DND-41 (cell line): ENCODE data around the gene CARMIL1.
"Not testable (repeated sequence)": the region's sequence is repeated elsewhere in the genome, so short reads cannot be mapped to it uniquely, and the experiment has no call there.

Experiments
- ATAC-seq: fragments of 200-7000 bp; cut with Tn5 transposase; 3 replicates; pipeline ENCODE4 v1.9.1; 2021; ENCODE audit warnings: low read depth; ENCODE audit not compliant: insufficient read depth
- DNase-seq: peaks from one replicate; pipeline ENCODE4 v3.0.0-alpha.2; 2020
- H2AFZ ChIP-seq: 2 replicates; pipeline ENCODE4 v1.6.0; 2012; ENCODE audit warnings: low read depth, low read length
- H3K27ac ChIP-seq: 2 replicates; pipeline ENCODE4 v1.5.1; 2012; ENCODE audit warnings: low read length, inconsistent platforms
- H3K27me3 ChIP-seq: fragments of 200-600 bp; sonication (generic); 2 replicates; pipeline ENCODE4 v1.6.0; 2012; ENCODE audit warnings: low read length, mild to moderate bottlenecking, inconsistent platforms; ENCODE audit not compliant: insufficient read depth, poor library complexity
- H3K36me3 ChIP-seq: 2 replicates; pipeline ENCODE4 v1.5.1; 2012; ENCODE audit warnings: low read length, inconsistent platforms; ENCODE audit not compliant: insufficient read depth
- H3K4me1 ChIP-seq: 2 replicates; pipeline ENCODE4 v1.5.1; 2012; ENCODE audit warnings: mild to moderate bottlenecking, low read length; ENCODE audit not compliant: insufficient read depth
- H3K4me2 ChIP-seq: 2 replicates; pipeline ENCODE4 v1.6.0; 2012; ENCODE audit warnings: mild to moderate bottlenecking, moderate library complexity, low read length, inconsistent platforms; ENCODE audit not compliant: insufficient read depth
- H3K4me3 ChIP-seq, 2 experiments: fragments of 200-600 bp in 1 of 2; shearing (Covaris generic) in 1 of 2; 2 replicates each; pipeline ENCODE4 v1.5.1; 2012 to 2016; ENCODE audit warnings: inconsistent platforms in 2 of 2, low read length in 2 of 2, mild to moderate bottlenecking in 2 of 2, low read depth in 1 of 2, moderate library complexity in 1 of 2
- H3K79me2 ChIP-seq: 2 replicates; pipeline ENCODE4 v1.6.0; 2012; ENCODE audit warnings: low read length, inconsistent platforms; ENCODE audit not compliant: insufficient read depth
- H3K9ac ChIP-seq: 2 replicates; pipeline ENCODE4 v1.6.0; 2012; ENCODE audit warnings: low read depth, mild to moderate bottlenecking, inconsistent platforms, low read length, moderate library complexity
- H3K9me3 ChIP-seq: 2 replicates; pipeline ENCODE4 v1.5.1; 2012; ENCODE audit warnings: low read length, moderate library complexity, mild to moderate bottlenecking, inconsistent platforms; ENCODE audit not compliant: insufficient read depth, severe bottlenecking
- H4K20me1 ChIP-seq: 2 replicates; pipeline ENCODE4 v1.6.0; 2012; ENCODE audit warnings: low read length; ENCODE audit not compliant: insufficient read depth
- EZH2 ChIP-seq: IDR thresholded peaks from 3 replicates; pipeline ENCODE4 v1.6.1; 2012; ENCODE audit warnings: borderline replicate concordance, low read depth, mild to moderate bottlenecking, moderate library complexity, low read length, inconsistent platforms; ENCODE audit not compliant: severe bottlenecking
- TF ChIP-seq, protein P1 (sequence below): IDR thresholded peaks from 2 replicates; pipeline ENCODE4 v1.5.1; 2012; ENCODE audit warnings: borderline replicate concordance, low read length, moderate library complexity, mild to moderate bottlenecking; ENCODE audit not compliant: poor library complexity, severe bottlenecking; ENCODE audit errors: extremely low read depth

CARMIL1 gene

GRCh38 chr6:25375125-25375524 is 96.0 kb downstream of the CARMIL1 start:
- Histone ChIP-seq H3K9me3 (peaks cover 2% of the 10 kb centered on the region), H3K4me2 (no peak overlapping the region), H3K9ac (no peak overlapping the region), H3K27me3 (peaks cover 2% of the 10 kb centered on the region), H2AFZ (no peak overlapping the region), H3K4me3 (no peak overlapping the region), H3K36me3 (no peaks in the 10 kb centered on the region), H3K27ac (no peak overlapping the region), H4K20me1 (no peaks in the 10 kb centered on the region), H3K79me2 (no peaks in the 10 kb centered on the region), H3K4me1 (peaks cover under 1% of the 10 kb centered on the region; the same call in 1 of the 2 replicates)
- TF ChIP-seq, protein P1, sequence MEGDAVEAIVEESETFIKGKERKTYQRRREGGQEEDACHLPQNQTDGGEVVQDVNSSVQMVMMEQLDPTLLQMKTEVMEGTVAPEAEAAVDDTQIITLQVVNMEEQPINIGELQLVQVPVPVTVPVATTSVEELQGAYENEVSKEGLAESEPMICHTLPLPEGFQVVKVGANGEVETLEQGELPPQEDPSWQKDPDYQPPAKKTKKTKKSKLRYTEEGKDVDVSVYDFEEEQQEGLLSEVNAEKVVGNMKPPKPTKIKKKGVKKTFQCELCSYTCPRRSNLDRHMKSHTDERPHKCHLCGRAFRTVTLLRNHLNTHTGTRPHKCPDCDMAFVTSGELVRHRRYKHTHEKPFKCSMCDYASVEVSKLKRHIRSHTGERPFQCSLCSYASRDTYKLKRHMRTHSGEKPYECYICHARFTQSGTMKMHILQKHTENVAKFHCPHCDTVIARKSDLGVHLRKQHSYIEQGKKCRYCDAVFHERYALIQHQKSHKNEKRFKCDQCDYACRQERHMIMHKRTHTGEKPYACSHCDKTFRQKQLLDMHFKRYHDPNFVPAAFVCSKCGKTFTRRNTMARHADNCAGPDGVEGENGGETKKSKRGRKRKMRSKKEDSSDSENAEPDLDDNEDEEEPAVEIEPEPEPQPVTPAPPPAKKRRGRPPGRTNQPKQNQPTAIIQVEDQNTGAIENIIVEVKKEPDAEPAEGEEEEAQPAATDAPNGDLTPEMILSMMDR, result no peak
- no peak for TF ChIP-seq EZH2
- DNase-seq (no peak), ATAC-seq (no peak)

- H3K36me3 ChIP-seq, result no peaks in the 10 kb centered on the region
- no peaks in the 10 kb centered on the region for H4K20me1 ChIP-seq
- DNase-seq (no peak), ATAC-seq (no peak)
- no peak overlapping the region for H3K27ac ChIP-seq
- H3K4me2 ChIP-seq, result no peak overlapping the region
- TF ChIP-seq EZH2, result no peak
- TF ChIP-seq, protein P1, result no peak
- no peaks in the 10 kb centered on the region for H3K79me2 ChIP-seq
- H3K9me3 ChIP-seq, result peaks cover 2% of the 10 kb centered on the region
- no peak overlapping the region for H3K9ac ChIP-seq
- H3K4me1 ChIP-seq, result no peaks in the 10 kb centered on the region
- no peak overlapping the region for H2AFZ ChIP-seq
- peaks cover 2% of the 10 kb centered on the region for H3K27me3 ChIP-seq
- no peak overlapping the region for H3K4me3 ChIP-seq
Observed at GRCh38 chr6:25377664-25378063, 98.5 kb downstream of the CARMIL1 start.

DNA sequence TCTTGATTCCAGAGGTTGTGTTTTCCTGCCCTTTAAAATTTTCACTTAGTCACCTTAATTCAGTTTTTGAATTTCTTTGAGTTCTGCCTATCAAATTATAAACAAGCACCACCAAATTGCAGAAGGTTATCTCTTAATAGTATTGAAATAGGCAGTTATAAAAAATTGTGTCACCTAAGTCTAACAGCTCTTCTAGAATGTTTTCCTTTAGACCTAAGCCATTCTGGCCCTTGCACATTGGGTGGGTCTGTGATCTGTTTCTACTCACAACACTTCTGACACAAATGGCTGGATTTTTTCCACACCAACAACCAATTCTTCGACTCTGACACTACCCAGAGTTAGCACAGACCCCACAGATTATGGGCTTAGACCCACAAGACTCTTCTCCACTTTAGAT is 101.9 kb downstream of the CARMIL1 start:
- DNase-seq (no peak), ATAC-seq (no peak)
- Histone ChIP-seq H3K9ac (no peak overlapping the region), H3K27me3 (peaks cover 5% of the 10 kb centered on the region), H2AFZ (no peak overlapping the region), H3K4me2 (no peak overlapping the region), H3K27ac (no peak overlapping the region), H3K36me3 (no peaks in the 10 kb centered on the region), H3K9me3 (peaks cover 2% of the 10 kb centered on the region), H4K20me1 (no peaks in the 10 kb centered on the region), H3K4me1 (no peaks in the 10 kb centered on the region), H3K79me2 (no peaks in the 10 kb centered on the region), H3K4me3 (no peak overlapping the region)
- TF ChIP-seq EZH2, result no peak
- TF ChIP-seq, protein P1, result no peak

- H3K9me3 ChIP-seq, H3K4me3 ChIP-seq, H3K9ac ChIP-seq, H3K27me3 ChIP-seq, H4K20me1 ChIP-seq, DNase-seq, ATAC-seq, H3K4me2 ChIP-seq, H2AFZ ChIP-seq, H3K36me3 ChIP-seq, H3K4me1 ChIP-seq, H3K27ac ChIP-seq, H3K79me2 ChIP-seq: not testable (repeated sequence)
Observed at GRCh38 chr6:25382476-25382875, 103.3 kb downstream of the CARMIL1 start.
